Breast epithelium (tissue), 3 donors: ENCODE measurements around the gene IGFBP4.

Experiments used
- CTCF ChIP-seq, 3 donors: fragments of 450-650 bp; IDR thresholded peaks; one replicate each; pipeline ENCODE4 v1.5.1; 2016 to 2017; ENCODE audit warnings: antibody characterized with exemption in 3 of 3, mild to moderate bottlenecking in 3 of 3, moderate library complexity in 3 of 3
- POLR2A ChIP-seq: fragments of 450-650 bp; IDR thresholded peaks from one replicate; pipeline ENCODE4 v1.6.1; 2016; ENCODE audit warnings: antibody characterized with exemption, mild to moderate bottlenecking, moderate library complexity

GRCh38 chr17:40493697-40494096 is 50.4 kb downstream of the IGFBP4 start:
- TF ChIP-seq CTCF (IDR thresholded peaks at IDR 0.05) = no peak
- TF ChIP-seq POLR2A = no peak
